22Rv1 (cell line): ENCODE measurements around the gene MT2A.
A peak's percentile ranks its signal among the peaks of the same experiment; 100 is the strongest.

Experiments used
- H3K27ac ChIP-seq: fragments of 450-650 bp; 2 replicates; pipeline ENCODE4 v1.5.1; 2017
- ZFX ChIP-seq: fragments of 450-650 bp; IDR thresholded peaks from 2 replicates; pipeline ENCODE4 v1.6.1; 2017; ENCODE audit warnings: antibody characterized with exemption, borderline replicate concordance
- TF ChIP-seq, protein P1 (sequence below): fragments of 450-650 bp; IDR thresholded peaks from 2 replicates; pipeline ENCODE4 v1.5.1; 2017; ENCODE audit warnings: mild to moderate bottlenecking

The MT2A gene

DNA sequence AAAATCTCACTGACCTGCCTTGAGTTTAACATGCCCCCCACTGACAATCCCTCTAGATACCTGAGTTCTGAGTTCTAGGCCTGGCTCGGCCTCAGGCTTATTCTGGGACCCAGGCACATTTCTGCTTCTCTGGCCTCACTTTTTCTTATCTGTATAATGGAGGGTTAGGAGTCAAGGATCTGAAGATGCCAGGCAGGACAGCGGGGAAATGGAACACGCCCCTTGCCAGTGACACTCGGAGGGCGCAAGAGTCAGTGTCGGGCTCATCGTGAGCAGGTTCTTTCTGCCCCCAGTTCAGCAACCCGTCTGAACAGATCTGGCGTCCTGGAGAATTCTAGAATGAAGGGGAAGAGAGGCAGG is 19.6 kb upstream of the MT2A start:
- H3K27ac ChIP-seq: no peak overlapping the region
- TF ChIP-seq, protein P1, sequence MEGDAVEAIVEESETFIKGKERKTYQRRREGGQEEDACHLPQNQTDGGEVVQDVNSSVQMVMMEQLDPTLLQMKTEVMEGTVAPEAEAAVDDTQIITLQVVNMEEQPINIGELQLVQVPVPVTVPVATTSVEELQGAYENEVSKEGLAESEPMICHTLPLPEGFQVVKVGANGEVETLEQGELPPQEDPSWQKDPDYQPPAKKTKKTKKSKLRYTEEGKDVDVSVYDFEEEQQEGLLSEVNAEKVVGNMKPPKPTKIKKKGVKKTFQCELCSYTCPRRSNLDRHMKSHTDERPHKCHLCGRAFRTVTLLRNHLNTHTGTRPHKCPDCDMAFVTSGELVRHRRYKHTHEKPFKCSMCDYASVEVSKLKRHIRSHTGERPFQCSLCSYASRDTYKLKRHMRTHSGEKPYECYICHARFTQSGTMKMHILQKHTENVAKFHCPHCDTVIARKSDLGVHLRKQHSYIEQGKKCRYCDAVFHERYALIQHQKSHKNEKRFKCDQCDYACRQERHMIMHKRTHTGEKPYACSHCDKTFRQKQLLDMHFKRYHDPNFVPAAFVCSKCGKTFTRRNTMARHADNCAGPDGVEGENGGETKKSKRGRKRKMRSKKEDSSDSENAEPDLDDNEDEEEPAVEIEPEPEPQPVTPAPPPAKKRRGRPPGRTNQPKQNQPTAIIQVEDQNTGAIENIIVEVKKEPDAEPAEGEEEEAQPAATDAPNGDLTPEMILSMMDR: no peak
- TF ChIP-seq ZFX: no peak

DNA sequence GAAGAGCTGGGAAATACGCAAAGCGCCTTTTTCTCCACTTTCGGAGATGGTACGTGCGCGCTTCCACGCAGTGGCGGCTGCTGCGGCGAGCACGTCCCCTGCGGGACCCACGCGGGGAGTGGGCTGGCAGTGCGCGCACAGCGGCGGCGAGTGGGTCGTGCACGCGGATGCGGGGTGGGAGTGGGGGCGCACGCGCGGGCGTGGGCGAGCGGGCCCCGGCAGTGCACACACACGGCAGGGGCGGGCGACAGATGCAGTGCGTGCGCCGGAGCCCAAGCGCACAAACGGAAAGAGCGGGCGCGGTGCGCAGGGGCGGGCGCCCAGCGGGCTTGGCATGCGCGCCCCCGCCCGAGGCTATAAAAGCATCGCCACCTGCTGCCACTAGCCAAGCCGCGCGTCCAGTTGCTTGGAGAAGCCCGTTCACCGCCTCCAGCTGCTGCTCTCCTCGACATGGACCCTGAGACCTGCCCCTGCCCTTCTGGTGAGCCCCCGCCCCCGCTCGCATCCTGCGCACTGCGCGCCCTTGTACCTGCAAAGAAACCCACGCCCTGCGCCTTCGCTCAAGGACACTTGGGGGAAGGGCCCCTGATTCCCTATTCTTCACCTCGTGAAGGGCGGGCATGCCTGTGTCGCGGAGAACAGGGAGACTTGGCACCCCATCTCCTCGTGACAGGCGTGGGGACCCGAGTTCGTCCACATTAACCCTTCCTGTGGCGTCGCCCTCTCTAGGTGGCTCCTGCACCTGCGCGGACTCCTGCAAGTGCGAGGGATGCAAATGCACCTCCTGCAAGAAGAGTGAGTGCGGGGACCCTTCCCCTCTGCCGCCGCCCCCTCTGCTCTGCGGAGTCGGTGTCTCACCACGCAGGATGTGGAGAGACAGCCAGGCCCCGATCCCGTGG is 19.0 kb upstream of the MT2A start, which contains the start of gene MT3:
Gene MT3, plus strand, starts transcription at position 388 of the 899 bp plus-strand sequence. Its CDS starts 63 bp downstream, at position 451.
- TF ChIP-seq ZFX: no peak
- TF ChIP-seq, protein P1: peak; percentile 22
- H3K27ac ChIP-seq: no peak within 1 kb of the TSS

DNA sequence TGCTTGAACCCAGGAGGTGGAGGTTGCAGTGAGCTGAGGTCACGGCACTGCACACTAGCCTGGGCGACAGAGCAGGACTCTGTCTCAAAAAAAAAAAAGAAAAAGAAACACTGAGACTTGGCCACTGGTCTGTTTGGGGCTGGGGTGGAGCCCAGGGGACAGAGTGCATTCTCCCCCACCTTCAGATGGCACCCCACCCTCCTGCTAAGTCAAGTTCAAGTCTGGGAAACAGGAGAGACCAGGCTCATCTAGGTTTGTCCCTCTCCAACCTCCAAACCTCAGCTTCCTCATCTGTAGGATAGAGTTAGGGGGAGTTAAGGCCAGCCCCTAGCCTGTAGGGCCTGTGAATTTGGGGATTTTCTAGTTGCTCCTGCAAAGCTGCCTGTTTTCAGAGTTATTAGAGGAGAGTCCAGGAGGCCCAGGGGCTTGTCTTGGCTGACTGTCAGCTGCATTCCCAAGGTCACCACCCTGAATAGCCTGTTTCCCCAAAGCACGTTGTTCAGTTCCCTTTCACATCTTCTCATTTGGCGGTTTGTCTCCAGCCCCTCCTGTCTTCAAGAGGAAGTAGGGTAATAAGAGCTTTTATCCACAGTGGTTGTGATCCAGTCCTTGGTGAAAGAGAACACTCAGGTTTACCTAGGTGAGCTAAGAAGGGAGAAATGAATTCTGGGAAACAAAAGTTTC is 16.9 kb upstream of the MT2A start:
- H3K27ac ChIP-seq: no peak overlapping the region
- TF ChIP-seq ZFX: no peak
- TF ChIP-seq, protein P1: no peak

DNA sequence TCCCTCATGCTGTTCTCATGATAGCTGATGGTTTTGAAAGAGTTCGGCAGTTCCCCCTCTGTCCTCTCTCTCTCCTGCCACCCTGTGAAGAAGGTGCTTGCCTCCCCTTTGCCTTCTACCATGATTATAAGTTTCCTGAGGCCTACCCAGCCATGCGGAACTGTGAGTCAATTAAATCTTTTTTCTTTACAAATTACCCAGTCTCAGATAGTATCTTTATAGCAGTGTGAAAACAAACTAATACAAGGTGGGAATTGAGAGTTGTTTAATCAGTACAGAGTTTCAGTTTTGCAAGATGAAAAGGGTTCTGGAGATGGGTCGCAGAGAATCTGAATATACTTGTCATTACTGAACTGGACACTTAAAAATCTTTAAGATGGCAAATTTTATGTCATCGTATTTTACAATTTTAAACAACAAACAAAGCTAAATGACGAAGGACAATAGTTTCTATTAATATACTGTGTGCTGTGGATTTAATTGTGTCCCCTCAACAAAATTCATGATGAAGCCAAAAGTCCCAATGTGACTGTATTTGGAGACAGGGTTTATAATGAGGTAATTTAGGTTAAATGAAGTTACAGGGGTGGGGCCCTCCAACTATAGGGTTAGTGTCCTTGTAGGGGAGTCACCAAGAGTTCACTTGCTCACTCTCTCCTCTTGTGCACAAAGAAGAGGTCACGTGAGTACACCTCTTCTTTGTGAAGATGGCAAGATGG is 14.7 kb upstream of the MT2A start:
- no peak overlapping the region for H3K27ac ChIP-seq
- TF ChIP-seq, protein P1: no peak
- TF ChIP-seq ZFX: no peak

DNA sequence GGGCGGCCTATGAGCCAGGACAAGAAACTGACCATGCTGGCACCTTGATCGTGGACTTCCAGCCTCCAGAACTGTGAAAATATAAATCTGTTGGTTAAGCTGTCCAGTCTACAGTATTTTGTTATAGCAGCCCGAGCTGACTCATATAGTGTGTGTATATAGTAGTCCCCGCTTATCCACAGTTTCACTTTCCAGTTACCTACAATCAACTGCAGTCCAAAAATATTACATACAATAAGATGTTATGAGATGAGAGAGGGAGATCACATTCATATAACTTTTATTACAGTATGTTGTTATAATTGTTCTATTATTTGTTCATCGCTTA is 14.1 kb upstream of the MT2A start:
- TF ChIP-seq, protein P1: no peak
- TF ChIP-seq ZFX: no peak
- no peak overlapping the region for H3K27ac ChIP-seq

DNA sequence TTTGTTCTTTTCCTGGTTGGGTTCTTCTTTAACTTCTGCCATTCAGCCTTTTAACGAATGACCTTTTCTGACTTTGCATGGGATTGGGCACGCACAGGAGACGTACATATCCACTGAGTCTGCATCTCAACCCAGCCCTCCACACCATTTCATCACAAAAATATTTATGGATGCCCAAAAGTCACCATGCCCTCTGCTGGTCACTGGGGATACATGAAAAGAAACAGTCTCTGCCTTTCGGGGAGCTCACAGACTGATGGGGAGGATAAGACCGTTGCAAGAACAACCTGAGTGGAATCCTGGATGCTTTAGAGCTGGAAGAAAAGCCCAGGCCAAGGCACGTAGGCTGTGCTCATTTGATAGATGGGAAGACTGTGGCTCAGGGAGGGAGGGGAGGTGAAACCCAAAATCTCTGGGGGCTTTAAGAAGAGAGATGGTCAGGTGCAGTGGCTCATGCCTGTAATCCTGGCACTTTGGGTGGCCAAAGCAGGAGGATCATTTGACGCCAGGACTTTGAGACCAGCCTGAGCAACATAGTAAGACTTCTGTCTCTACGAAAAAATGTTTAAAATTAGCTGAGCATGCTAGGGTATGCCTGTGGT is 7.9 kb upstream of the MT2A start:
- TF ChIP-seq, protein P1: peak; percentile 70
- TF ChIP-seq ZFX: no peak
- no peak overlapping the region for H3K27ac ChIP-seq
